Measurements from ENCODE around the gene EXOSC5.
"Not testable (repeated sequence)": the region's sequence is repeated elsewhere in the genome, so short reads cannot be mapped to it uniquely, and the experiment has no call there.

Gene EXOSC5

DNA sequence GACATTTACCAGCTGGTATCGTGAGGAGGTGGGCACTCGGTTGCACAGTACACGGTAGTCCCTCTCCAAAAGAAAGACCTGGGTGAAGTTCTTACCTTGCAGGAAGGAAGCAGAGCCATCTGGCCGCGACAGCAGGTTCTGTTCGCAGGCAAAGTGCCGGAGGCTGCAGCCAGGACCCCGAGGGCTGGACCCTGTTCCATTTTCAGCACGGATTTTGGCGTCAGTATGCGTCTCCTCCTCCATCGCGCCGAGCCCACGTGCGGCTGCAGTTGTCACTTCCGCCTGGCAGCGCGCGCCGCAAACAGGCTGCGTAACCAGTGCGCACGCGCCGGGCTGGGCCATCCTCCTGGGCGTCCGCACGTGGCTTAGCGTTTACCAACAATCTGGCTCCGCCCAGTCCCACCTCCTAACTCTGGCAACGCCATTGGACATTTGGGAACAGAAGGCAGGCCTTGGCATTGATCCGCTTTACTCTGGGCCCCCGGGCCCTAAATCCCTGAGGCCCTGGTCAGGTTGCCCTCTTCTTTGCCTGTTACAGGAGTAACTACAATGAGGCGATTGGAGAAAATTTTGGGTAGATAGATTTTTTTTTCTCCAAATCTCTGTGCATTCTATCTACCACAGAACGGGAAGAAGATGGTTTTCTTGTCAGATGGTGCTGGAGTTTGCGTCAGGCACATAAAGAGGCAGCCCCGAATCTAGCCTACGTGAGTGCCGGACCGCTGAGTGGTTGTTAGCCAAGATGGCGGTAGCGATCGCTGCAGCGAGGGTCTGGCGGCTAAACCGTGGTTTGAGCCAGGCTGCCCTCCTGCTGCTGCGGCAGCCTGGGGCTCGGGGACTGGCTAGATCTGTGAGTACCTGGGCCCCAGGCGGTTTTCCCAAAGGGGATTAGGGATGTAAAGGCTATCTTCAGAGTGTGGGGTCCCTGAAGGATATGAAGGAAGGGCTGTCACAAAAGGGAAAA lies at the start of gene EXOSC5, which contains the start of gene BCKDHA:
Gene EXOSC5 (minus strand): TSS at position 274 of the 964 bp plus-strand sequence. CDS start 31 bp downstream, at position 243.
Gene BCKDHA (plus strand): TSS at position 733 of the 964 bp plus-strand sequence. CDS start 10 bp downstream, at position 743.
- peak; percentile 95 to 96 for DNase-seq (ENCODE audit: low read depth in 2 of 2)

GRCh38 chr19:41445575-41445974 lies 48.4 kb upstream of the EXOSC5 start:
- DNase-seq (ENCODE audit: low read depth in 2 of 2) = no peak

DNA sequence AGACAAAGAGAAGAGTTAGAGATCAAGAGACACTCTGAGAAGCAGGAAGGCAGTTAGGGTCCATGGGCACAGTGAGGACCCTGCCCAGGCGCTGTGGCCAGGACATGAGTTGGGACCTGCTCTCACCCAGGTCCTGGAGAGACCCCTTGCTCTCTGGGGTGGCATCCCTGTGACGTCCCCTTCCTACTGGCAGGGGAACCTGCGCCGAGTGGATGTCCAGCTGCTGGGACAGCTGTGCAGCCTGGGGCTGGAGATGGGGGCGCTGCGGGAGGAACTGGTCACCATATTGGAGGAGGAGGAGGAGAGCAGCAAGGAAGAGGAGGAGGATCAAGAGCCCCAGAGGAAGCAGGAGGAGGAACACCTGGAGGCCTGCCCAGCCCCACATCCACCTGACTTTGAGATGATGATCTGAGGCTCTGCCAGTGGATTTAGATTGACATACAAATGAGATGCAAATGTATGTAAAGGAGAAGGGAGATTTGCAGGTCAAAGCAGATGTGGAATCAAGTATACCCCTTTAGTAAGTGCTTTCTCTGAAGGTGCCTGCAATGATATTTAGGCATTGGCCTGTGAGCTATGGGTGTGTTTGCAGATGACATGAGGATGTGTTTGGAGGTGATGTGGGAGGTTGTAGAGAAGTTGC lies 46.8 kb upstream of the EXOSC5 start:
- no peak for DNase-seq (ENCODE audit: low read depth in 2 of 2)

DNA sequence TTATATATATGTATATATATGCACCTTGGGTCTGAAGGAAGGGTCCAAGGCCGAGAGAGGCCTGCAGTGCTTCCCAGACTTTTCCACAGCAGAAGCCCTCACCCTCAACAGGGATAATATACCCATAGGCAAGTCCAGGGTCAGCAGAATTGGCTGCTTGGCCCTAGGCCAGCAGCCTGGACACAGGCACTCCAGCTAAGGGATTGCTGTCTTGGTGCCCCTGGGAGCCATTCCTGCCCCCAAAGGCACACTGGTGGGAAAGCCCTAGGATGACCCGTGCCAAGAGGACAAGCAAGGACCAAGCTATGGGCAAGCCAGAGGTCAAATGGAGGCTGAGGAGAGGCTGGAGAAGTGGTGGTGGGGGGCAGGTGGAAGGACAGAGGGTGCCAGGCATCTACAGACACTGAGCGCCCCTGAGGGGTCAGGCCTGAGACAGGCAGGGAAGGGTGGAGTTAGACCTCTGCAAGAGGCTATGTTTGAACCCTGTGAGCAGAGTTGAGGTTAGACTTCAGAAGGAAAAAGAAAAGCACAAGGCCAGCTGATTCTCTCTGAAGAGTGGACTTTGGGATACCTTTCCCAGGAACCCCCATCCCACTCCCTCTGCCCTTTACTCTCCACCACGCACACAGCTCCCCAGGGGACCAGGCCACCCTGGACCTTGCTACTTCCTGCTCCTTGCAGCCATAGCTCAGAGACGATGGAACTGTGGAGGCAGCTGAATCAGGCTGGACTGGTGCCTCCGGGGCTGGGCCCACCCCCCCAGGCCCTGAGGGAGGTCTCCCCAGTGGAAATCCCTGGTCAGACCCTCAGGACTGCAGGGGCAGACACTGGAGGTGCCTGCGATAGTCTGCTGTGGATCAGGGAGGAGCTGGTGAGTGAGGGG lies 45.6 kb upstream of the EXOSC5 start, which contains the start of gene ERICH4:
Gene ERICH4 (plus strand): TSS at position 684 of the 883 bp plus-strand sequence. CDS start 14 bp downstream, at position 698.
- no peak for DNase-seq (ENCODE audit: low read depth in 2 of 2)

DNA sequence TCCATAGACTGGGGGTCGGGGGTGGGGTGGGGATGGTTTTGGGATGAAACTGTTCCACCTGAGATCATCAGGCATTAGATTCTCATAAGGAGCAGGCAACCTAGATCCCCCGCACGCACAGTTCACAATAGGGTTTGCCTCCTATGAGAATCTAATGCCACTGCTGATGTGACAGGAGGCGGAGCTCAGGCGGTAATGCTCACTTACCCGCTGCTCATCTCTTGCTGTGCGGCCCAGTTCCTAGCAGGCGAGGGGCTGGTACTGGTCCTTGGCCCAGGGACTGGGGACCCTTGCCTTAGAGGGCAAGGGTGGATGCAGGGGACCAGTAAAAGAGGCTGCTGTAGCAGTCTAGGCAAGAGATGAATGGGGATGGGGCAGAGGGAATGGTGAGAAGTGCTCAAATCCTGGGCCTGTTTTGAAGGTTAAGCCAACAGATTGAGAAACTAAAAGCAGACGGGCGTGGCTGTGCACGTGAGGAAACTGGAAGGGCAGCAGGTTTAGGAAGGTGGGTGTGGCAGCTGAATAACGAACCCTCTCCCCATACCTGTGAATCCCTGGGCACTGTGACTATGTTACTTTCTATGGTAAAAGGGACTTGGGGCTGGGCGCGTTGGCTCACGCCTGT lies 44.3 kb upstream of the EXOSC5 start:
- DNase-seq (ENCODE audit: low read depth in 2 of 2) = no peak

DNA sequence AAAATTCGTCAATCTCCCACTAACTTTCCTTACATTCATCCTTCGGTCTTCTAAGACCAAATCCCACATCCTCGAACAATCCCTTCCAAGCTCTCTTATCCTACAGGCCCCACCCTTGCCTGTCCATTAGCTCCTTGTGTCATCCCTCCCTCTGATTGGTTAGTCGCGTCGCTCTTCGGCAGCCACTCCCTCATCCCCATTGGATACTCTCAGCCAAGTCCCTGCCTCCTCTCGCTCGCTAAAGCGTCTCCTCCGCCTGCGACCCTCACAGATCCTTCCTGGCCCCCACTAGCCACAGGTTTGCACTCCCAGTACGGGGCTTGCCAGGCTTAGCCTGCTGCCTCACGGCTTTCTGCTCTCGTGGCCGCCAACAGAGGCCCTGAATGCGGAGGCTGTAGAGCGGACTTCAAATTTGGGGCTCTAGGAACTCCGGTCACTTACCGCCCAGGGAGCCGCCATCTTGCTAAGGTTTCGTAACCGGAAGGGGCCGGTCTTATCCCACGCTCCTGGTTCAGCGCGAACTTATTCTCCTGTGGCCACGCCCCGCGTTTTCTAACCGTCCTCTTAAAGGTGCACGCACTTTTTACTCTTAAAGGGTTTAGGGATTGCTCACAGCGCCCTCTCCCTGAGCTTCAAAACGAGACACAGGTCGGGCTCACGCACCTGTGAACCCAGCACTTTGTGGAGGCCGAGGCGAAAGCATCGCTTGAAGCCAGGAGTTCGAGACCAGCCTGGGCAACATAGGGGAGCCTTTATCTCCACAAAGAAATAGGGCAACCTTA lies 42.5 kb upstream of the EXOSC5 start, which contains the start of gene DMAC2:
Gene DMAC2 (minus strand): TSS at position 472 of the 782 bp plus-strand sequence. CDS start 13 bp downstream, at position 459.
- DNase-seq (ENCODE audit: low read depth in 2 of 2) = peak; percentile 83 to 90

DNA sequence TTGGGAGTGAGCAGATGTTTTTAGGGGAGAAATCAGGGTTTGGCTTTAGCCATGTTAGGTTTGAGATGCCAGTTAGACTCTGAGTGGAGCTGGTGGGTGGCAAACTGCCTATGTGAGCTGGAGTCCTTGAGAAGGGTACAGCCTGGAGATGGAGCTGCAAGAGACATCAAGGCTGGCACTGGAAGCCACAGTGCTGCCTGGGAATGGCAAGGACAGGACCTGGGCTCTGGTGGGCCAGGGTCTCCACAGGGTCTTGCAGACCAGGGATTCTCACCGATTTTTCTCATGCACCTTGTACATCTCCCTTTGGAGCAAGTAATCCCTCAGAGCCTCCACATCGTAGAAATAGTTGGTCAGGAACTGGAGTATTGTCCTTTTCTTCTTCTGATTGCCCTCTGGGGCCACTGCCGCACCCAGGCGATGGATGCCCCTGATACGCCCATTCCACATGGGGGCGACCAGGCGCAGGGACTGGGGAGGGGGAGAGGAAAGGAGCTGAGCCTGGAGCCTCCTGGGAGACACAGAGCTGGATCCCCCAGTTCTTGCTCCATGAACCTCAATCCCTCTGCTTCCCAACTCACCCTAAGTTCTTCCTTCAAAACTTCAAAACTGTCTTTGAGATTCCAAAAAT lies 40.9 kb upstream of the EXOSC5 start:
- no peak for DNase-seq (ENCODE audit: low read depth in 2 of 2)

DNA sequence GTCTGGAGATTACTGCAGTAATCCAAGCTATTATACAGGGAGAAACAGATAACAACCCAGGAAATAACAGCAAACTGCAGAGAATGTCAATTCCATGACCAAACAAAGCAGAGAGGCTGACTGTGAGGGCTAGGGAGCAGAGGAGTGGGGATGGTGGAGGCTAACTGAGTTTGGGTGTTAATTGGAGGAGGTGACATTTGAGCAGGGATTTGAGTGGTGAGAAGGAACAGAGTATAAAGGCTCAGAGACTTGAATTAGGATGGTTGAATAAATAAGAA lies 39.5 kb upstream of the EXOSC5 start:
- DNase-seq (ENCODE audit: low read depth in 2 of 2) = no peak

GRCh38 chr19:41435936-41436673 lies 38.9 kb upstream of the EXOSC5 start:
- no peak for DNase-seq (ENCODE audit: low read depth in 2 of 2)

DNA sequence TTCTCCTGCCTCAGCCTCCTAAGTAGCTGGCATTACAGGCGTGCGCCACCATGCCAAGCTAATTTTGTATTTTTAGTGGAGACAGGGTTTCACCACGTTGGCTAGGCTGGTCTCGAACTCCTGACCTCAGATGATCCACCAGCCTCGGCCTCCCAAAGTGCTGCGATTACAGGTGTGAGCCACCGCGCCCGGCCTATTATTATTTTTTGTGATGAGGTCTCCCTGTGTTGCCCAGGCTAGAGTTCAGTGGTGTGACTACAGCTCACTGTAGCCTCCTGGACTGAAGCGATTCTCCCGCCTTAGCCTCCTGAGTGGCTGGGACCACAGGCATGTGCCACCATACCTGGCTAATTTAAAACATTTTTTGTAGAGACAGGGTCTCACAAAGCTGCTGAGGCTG lies 38.2 kb upstream of the EXOSC5 start:
- not testable (repeated sequence) for DNase-seq (ENCODE audit: low read depth in 2 of 2)

DNA sequence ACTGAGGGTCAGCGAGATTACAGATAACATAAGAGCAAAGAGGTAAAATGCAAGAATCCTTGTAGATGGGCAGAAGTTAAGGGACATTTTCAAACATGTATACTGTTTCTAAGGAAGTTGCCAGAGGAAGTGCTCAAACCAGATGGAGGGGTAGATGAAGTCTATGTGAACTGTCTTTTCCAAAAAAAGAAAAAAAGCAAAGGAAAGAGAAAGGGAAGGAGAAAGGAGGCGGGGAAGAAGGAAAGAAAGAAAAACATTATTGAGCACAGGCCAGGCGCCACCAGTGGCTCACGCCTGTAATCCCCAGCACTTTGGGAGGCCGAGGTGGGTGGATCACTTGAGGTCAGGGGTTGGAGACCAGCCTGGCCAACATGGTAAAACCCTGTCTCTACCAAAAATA lies 37.3 kb upstream of the EXOSC5 start:
- DNase-seq (ENCODE audit: low read depth in 2 of 2) = no peak

- DNase-seq (ENCODE audit: low read depth in 2 of 2) = no peak
These were observed 36.0 kb upstream of the EXOSC5 start for GRCh38 chr19:41433171-41433570.

DNA sequence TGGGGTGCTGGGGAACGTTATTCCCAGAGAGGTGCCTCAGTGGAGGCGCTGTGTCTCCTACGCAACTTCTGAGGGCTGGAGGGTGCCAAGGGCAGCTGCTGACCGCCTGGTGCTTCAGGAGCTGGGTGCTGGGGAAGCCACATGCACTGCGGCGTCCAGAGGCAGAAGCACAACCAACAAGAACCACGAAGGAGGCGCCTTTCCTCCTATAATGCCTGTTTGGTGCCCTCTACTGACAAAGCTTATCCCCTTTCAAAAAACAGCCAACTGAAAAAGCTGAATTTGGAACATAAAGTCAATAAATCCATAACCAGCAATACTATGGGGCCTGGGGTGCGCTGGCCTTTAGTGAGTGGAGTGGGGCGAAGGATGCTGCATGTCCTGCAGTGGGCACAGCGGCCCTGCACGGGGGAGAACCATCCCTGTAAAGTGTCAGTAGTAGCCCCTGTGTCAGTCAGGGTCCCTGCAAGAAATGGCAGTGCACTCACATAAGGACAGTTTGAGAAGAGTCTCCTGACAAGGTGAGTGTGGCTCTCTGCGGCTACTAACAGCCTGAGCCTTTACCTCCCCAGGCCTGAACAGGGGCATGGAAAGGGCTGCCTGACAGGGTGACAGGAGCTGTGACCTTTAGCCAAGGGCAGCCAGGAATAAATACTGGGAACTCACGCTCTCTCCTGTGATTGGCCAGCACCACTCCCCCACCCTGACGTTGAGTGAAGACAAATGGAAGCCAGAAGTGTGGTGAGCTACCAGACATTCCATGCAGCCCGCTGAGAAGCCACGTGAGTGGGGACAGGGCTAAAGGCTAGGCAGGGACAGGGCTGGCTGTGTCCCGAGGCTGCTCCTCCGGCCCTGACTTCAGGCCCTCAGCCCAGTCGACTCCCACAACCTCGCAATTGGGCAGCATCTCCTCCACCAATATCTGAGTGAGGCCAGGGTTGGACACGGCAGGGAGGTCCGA lies 34.5 kb upstream of the EXOSC5 start:
- no peak for DNase-seq (ENCODE audit: low read depth in 2 of 2)

DNA sequence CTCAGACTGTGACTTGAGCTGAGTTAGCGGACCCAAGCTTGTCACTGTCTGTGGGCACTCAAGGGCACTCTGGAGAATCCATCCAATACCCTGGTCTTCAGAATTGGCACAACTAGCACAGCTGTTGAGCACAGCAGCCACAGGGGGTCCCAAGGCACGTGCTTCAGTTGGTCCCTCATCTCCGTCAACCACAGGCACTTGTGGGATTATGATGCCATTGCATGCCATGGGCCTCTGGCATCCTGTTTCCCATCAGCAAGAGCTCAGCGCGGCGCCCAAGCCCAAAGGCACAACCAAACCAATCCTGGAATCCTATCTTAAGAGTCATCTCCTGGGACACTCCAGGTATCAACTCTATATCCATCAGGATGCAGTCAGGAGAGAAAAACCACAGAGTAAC lies 33.8 kb upstream of the EXOSC5 start:
- DNase-seq (ENCODE audit: low read depth in 2 of 2) = no peak

DNA sequence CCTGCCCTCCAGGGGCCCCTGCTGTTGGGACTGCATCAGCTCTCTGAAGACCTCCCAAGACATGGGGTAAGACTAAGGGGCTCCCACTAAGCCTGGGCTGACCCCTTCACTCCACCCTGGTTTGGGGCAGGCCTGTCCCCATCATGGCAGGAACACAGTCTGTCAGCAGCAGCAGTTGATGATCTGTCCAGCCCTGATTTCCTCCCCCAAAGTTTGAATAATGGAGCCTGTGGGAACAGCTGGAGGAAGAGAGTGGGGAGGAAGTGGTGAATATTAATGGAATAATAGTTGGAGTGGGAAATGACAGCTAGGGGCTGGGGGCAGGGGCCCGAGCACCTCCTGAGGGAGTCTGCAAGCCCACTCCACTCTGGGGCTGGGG lies 31.3 kb upstream of the EXOSC5 start:
- DNase-seq (ENCODE audit: low read depth in 2 of 2) = no peak

DNA sequence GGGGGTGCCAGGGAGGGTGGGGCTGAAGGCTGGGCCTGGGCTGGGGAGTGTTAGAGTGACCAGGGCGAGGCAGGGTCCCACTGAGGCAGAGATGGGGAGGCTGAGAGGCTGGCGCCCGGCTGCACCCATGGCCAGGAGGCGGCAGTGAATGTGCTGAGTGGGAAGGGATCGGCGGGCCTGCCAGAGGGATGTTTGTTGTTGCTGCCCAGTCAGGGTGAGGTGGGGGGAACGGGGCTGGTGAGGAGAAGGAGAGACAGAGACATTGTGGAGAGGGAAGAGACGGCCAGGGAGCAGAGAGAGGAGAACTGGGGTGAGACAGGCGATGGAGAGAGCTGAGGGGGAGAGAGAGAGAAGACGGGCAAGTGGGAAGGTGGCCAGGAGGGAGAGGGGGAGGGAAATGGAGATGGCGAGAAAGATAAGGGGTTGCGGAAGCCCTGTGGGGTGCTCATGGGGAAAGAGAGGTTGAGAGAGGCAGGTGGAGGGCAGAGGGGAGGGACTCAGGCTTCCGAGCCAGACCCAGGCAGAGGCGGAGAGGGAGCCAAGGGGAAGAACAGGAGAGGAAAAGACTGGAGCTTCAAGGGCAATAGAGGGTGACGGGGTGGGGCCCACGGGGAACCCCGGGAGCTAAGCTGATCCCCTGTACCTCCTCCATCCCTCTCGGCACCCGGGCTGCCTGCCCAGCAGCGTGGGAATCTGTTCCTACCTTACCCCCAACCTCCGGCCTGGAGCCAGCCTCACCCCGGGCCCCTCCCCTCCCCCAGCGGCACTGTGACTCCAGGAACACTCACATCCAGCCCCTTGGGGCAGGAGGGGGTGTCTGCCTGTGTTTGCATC lies 30.7 kb upstream of the EXOSC5 start:
- peak in 1 of 2 donors; percentile 12 for DNase-seq (ENCODE audit: low read depth in 2 of 2)

GRCh38 chr19:41426952-41427646 lies 29.9 kb upstream of the EXOSC5 start, which contains the start of gene B3GNT8:
Gene B3GNT8, minus strand, starts transcription at chr19:41427374. Its CDS starts 596 bp downstream, at chr19:41426778.
- no peak for DNase-seq (ENCODE audit: low read depth in 2 of 2)

All from stimulated activated CD8-positive, alpha-beta memory T cell treated with anti-CD3 and anti-CD28 coated beads, Interleukin-7, amount 100 ng/mL, for 1 hour (primary cell).